Hematopoietic multipotent progenitor cell treated with erythropoietin and hydrocortisone succinate and interleukin-3 and kit ligand, for 6 days (in vitro differentiated cells): ENCODE results near the gene PPP2R2B.

Experiments used
- DNase-seq: peaks from one replicate; pipeline ENCODE4 v3.0.0-alpha.2; 2015

PPP2R2B gene

GRCh38 chr5:146878476-146879172 lies at the start of gene PPP2R2B:
PPP2R2B (minus strand) TSS chr5:146878757.
- peak; percentile 14 for DNase-seq

GRCh38 chr5:146924132-146924531 lies 45.6 kb upstream of the PPP2R2B start:
- DNase-seq: no peak

GRCh38 chr5:146921225-146921624 lies 42.7 kb upstream of the PPP2R2B start:
- DNase-seq: no peak

GRCh38 chr5:146920351-146920881 lies 41.9 kb upstream of the PPP2R2B start:
- no peak for DNase-seq

- no peak for DNase-seq
Measured at GRCh38 chr5:146919304-146919703, 40.7 kb upstream of the PPP2R2B start.

- no peak for DNase-seq
Measured at GRCh38 chr5:146917931-146918330, 39.4 kb upstream of the PPP2R2B start.

- no peak for DNase-seq
Measured at GRCh38 chr5:146912874-146913273, 34.3 kb upstream of the PPP2R2B start.

GRCh38 chr5:146910239-146910638 lies 31.7 kb upstream of the PPP2R2B start:
- DNase-seq: no peak

- no peak for DNase-seq
Measured at GRCh38 chr5:146909255-146910068, 30.9 kb upstream of the PPP2R2B start.

- no peak for DNase-seq
Measured at GRCh38 chr5:146906803-146907202, 28.2 kb upstream of the PPP2R2B start.

GRCh38 chr5:146904890-146905289 lies 26.3 kb upstream of the PPP2R2B start:
- DNase-seq: no peak

- no peak for DNase-seq
Measured at GRCh38 chr5:146903789-146904188, 25.2 kb upstream of the PPP2R2B start.

GRCh38 chr5:146902471-146902870 lies 23.9 kb upstream of the PPP2R2B start:
- no peak for DNase-seq

- DNase-seq: no peak
Measured at GRCh38 chr5:146897061-146897460, 18.5 kb upstream of the PPP2R2B start.

GRCh38 chr5:146894753-146895521 lies 16.4 kb upstream of the PPP2R2B start:
- DNase-seq: no peak

GRCh38 chr5:146893991-146894390 lies 15.4 kb upstream of the PPP2R2B start:
- DNase-seq: no peak

GRCh38 chr5:146892231-146892630 lies 13.7 kb upstream of the PPP2R2B start:
- no peak for DNase-seq

- DNase-seq: no peak
Measured at GRCh38 chr5:146891511-146891910, 13.0 kb upstream of the PPP2R2B start.

GRCh38 chr5:146890731-146891440 lies 12.3 kb upstream of the PPP2R2B start:
- peak; percentile 31 for DNase-seq

GRCh38 chr5:146890066-146890465 lies 11.5 kb upstream of the PPP2R2B start:
- DNase-seq: peak; percentile 16

GRCh38 chr5:146889169-146889568 lies 10.6 kb upstream of the PPP2R2B start:
- DNase-seq: no peak

GRCh38 chr5:146888351-146888978 lies 9.9 kb upstream of the PPP2R2B start:
- no peak for DNase-seq
